Chondrocyte (in vitro differentiated cells): Measurements from ENCODE around the gene SAMM50. TPM values are rescaled to one million over a fixed set of nuclear protein-coding genes. Genes with fewer than 3 reads are reported as not detected.

Experiments
- DNase-seq: peaks from one replicate; pipeline ENCODE4 v3.0.0; 2021; ENCODE audit warnings: mixed read lengths, low spot score
- H3K27ac Mint-ChIP-seq: one replicate; pipeline ENCODE4 v1.8.0; 2021; ENCODE audit warnings: mild to moderate bottlenecking, moderate library complexity, mixed read lengths; ENCODE audit not compliant: unreplicated experiment
- H3K27me3 Mint-ChIP-seq: 2 replicates; pipeline ENCODE4 v1.8.0; 2021; ENCODE audit warnings: low read depth, mixed read lengths
- H3K36me3 Mint-ChIP-seq: 2 replicates; pipeline ENCODE4 v1.8.0; 2021; ENCODE audit warnings: low read depth, mixed read lengths
- H3K4me1 Mint-ChIP-seq: 2 replicates; pipeline ENCODE4 v1.8.0; 2021; ENCODE audit warnings: low read depth, mild to moderate bottlenecking, mixed read lengths
- H3K4me3 Mint-ChIP-seq: one replicate; pipeline ENCODE4 v1.8.0; 2021; ENCODE audit warnings: mild to moderate bottlenecking, moderate library complexity, mixed read lengths; ENCODE audit not compliant: unreplicated experiment
- H3K9me3 Mint-ChIP-seq: 2 replicates; pipeline ENCODE4 v1.8.0; 2021; ENCODE audit warnings: low read depth, mixed read lengths
- CTCF ChIP-seq: fragments of 200-600 bp; sonication (generic); IDR thresholded peaks from 2 replicates; pipeline ENCODE4 v1.5.0; 2021; ENCODE audit warnings: antibody characterized with exemption, mild to moderate bottlenecking, moderate library complexity
- total RNA-seq: library from RNA; stranded (reverse); gene quantifications from 3 replicates; pipeline ENCODE4 v1.2.1, GENCODE V29; 2021

SAMM50 gene
- total RNA-seq, 1 donor from 2014 or later = 34.2 TPM

DNA sequence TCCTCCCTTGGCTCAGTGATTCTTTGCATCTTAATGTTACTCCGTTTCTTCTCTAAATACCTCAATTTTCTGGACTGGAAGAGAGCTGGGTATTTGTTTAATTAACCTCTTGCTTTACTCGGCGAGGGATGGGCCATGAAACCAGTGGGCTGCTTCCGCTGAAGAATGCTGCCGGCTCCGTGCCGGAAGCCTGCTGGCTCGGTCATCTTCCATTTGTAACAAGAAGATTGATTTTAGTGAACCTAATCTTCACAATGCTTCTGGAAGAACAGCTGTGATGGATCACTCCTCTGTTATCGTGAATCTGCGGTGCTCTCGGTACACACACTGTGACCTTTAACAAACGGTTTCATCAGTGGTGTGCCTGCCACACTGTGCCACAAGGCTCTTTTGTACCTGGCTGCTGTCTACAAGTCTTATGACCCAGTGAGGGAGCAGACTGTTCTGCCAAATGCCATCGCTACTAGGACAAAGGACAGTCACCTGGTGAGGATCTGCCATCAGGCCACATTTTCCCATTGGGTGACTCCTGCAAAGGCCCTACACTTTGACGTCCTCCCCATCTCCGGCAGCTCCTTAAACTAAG lies 43.5 kb downstream of the SAMM50 start:
- Mint-ChIP-seq H3K27ac (no peak overlapping the region), H3K9me3 (no peaks in the 10 kb centered on the region), H3K27me3 (no peaks in the 10 kb centered on the region), H3K36me3 (peaks cover 29% of the 10 kb centered on the region), H3K4me1 (peaks cover 2% of the 10 kb centered on the region), H3K4me3 (no peak overlapping the region)
- TF ChIP-seq CTCF = no peak
- no peak for DNase-seq

- Mint-ChIP-seq H3K4me3 (no peak overlapping the region), H3K4me1 (peaks cover 2% of the 10 kb centered on the region), H3K9me3 (no peaks in the 10 kb centered on the region), H3K36me3 (peaks cover 26% of the 10 kb centered on the region), H3K27me3 (no peaks in the 10 kb centered on the region), H3K27ac (no peak overlapping the region)
- no peak for DNase-seq
- TF ChIP-seq CTCF = no peak
Measured at GRCh38 chr22:43999378-43999777, 44.1 kb downstream of the SAMM50 start.

DNA sequence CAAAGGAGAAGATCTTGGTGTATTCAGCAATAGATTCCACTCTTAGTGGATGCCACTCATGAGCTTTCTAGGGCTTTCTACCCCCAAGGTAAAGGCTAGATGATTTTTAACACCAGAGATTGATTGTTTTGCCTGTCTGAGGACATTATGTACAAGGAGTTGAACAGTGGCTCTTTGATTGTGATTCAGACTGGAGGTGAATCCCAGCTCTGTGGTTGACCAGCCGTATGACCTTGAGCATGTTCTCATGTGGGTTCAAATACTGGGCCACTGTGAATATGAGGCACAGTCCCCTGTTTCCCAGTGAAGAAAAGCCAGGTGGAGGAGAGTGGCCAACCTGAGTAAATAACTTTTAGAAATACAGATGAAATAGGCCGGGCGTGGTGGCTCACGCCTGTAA lies 44.9 kb downstream of the SAMM50 start:
- no peak overlapping the region for H3K4me3 Mint-ChIP-seq
- H3K36me3 Mint-ChIP-seq = peaks cover 21% of the 10 kb centered on the region
- H3K27me3 Mint-ChIP-seq = no peaks in the 10 kb centered on the region
- H3K4me1 Mint-ChIP-seq = peaks cover 2% of the 10 kb centered on the region
- H3K9me3 Mint-ChIP-seq = no peaks in the 10 kb centered on the region
- TF ChIP-seq CTCF = no peak
- H3K27ac Mint-ChIP-seq = no peak overlapping the region
- DNase-seq = no peak

DNA sequence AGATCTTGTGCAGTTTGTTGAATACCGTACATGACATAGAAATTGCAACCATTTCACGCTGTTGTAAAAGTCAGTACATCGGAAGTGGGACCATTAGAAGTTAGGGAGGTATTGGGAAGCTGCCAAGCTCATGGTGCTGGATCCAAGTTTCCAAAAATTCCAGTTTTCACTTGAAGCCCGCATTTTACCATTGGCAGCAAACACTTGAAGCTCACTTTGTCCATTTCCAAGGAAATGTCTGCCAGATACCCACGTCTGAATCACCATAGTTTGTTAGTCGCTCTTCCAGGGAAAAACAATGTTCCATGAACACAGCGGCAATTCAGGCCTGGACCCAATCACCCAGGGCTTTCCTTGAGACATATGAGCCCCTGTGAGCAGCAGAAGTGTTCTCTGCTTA lies 46.3 kb downstream of the SAMM50 start:
- no peak for TF ChIP-seq CTCF
- H3K36me3 Mint-ChIP-seq = peaks cover 17% of the 10 kb centered on the region
- no peaks in the 10 kb centered on the region for H3K27me3 Mint-ChIP-seq
- H3K9me3 Mint-ChIP-seq = no peaks in the 10 kb centered on the region
- H3K4me1 Mint-ChIP-seq = peaks cover 2% of the 10 kb centered on the region
- no peak overlapping the region for H3K27ac Mint-ChIP-seq
- no peak overlapping the region for H3K4me3 Mint-ChIP-seq
- DNase-seq = no peak

- Mint-ChIP-seq H3K9me3 (no peaks in the 10 kb centered on the region), H3K4me1 (peaks cover 2% of the 10 kb centered on the region), H3K27ac (no peak overlapping the region), H3K36me3 (peaks cover 16% of the 10 kb centered on the region), H3K27me3 (no peaks in the 10 kb centered on the region), H3K4me3 (no peak overlapping the region)
- no peak for DNase-seq
- no peak for TF ChIP-seq CTCF
Measured at GRCh38 chr22:44002324-44002723, 47.1 kb downstream of the SAMM50 start.
